Left lung (tissue), 10 donors: Measurements from ENCODE around the gene SLIT3. TPM values are rescaled to one million over a fixed set of nuclear protein-coding genes. Genes with fewer than 3 reads are reported as not detected.

Source experiments
- ATAC-seq: fragments of 200-7000 bp; cut with Tn5 transposase; one replicate; pipeline ENCODE4 v1.9.1; 2020; ENCODE audit warnings: moderate library complexity
- DNase-seq, 4 donors: peaks; one replicate each; pipeline ENCODE4 v3.0.0-alpha.2; 2013 to 2020
- H3K27ac ChIP-seq, 2 donors: fragments of 200-600 bp; sonication (generic) in 1 of 2; one replicate each; pipeline versions ENCODE4 v1.5.0 to v1.8.0; 2020 to 2021
- H3K27me3 ChIP-seq, 2 donors: fragments of 200-600 bp; sonication (generic) in 1 of 2; one replicate each; pipeline versions ENCODE4 v1.5.0 to v1.8.0; 2020 to 2021
- H3K36me3 ChIP-seq, 2 donors: fragments of 200-600 bp; sonication (generic) in 1 of 2; one replicate each; pipeline versions ENCODE4 v1.5.0 to v1.8.0; 2020 to 2021
- H3K4me1 ChIP-seq, 2 donors: fragments of 200-600 bp; one replicate each; pipeline ENCODE4 v1.8.0; 2021
- H3K4me3 ChIP-seq, 2 donors: fragments of 200-600 bp; sonication (generic) in 1 of 2; one replicate each; pipeline versions ENCODE4 v1.5.0 to v1.8.0; 2020 to 2021; ENCODE audit warnings: mild to moderate bottlenecking in 1 of 2
- H3K9me3 ChIP-seq, 2 donors: fragments of 200-600 bp; sonication (generic) in 1 of 2; one replicate each; pipeline versions ENCODE4 v1.5.0 to v1.8.0; 2020 to 2021
- intact Hi-C, 2 donors: fragments of 100-400 bp; cut with DNase I; formaldehyde crosslinking; loops; one replicate each; pipeline versions ENCODE4 v1.11.2 to v1.14.2; 2022
- polyA plus RNA-seq, 6 donors: library from polyadenylated mRNA; unstranded; fragments of 120-200 nt; gene quantifications; one replicate each; pipeline ENCODE4 v1.2.1, GENCODE V29; 2013; ENCODE audit not compliant: insufficient read length in 6 of 6
- total RNA-seq, 2 donors: library from RNA; stranded (reverse); fragmentation: NEBNext Ultra II Directional; extraction: Animal tissue kit (Norgen Biotek cat#: 25700); gene quantifications; one replicate each; pipeline ENCODE4 v1.2.1, GENCODE V29; 2021
- TF ChIP-seq, protein P1 (sequence below), 2 donors: fragments of 200-600 bp; sonication (generic) in 1 of 2; IDR thresholded peaks; one replicate each; pipeline versions ENCODE4 v1.5.0 to v1.8.0; 2021; ENCODE audit warnings: antibody characterized with exemption in 2 of 2
- donor health status: DM: no; HTN: yes; CAD: no.
- donor health status: DM: no; HTN: no; CAD: no.

The SLIT3 gene
- total and polyA plus RNA-seq, 8 donors, result 37.6 to 77.1 (median 45.9) TPM

DNA sequence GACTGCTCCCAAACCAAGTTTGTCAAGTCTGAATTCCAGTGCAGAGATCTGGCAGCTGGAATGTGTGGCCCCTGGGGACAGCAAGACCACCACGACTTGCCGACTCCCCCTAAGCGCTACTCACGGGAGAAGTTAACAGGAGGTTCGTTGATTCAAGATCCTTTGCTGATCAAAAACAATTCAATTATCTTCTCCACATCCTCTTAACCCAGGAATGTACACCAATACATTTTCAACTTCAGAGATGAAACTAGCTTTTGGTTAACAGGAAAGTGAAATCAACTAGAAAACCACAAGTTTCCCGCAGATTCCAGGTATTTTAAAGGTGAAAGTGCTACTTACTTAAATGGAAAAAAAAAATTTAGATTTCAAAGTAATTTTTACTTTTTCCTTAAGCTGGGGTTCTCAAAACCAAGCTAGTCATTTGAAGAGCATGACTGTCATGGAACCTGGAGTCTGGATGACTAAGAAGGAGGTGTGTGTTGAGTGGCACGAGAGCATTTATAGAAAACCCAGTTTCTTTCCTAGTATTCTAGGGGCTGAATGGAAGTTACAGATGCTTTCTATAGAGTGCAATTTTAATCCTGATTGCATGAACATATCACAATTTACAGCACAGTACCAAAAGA, 464.2 kb downstream of the SLIT3 start:
- no peak overlapping the region for H3K27ac ChIP-seq
- TF ChIP-seq, protein P1, sequence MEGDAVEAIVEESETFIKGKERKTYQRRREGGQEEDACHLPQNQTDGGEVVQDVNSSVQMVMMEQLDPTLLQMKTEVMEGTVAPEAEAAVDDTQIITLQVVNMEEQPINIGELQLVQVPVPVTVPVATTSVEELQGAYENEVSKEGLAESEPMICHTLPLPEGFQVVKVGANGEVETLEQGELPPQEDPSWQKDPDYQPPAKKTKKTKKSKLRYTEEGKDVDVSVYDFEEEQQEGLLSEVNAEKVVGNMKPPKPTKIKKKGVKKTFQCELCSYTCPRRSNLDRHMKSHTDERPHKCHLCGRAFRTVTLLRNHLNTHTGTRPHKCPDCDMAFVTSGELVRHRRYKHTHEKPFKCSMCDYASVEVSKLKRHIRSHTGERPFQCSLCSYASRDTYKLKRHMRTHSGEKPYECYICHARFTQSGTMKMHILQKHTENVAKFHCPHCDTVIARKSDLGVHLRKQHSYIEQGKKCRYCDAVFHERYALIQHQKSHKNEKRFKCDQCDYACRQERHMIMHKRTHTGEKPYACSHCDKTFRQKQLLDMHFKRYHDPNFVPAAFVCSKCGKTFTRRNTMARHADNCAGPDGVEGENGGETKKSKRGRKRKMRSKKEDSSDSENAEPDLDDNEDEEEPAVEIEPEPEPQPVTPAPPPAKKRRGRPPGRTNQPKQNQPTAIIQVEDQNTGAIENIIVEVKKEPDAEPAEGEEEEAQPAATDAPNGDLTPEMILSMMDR (IDR thresholded peaks at IDR 0.05), result no peak
- no peaks in the 10 kb centered on the region for H3K4me1 ChIP-seq
- H3K4me3 ChIP-seq, result no peak overlapping the region
- ATAC-seq, result no peak
- H3K27me3 ChIP-seq, result peaks cover 0 to 50% of the 10 kb centered on the region in 2 donors
- intact Hi-C loops, result no loop called here
- no peaks in the 10 kb centered on the region for H3K36me3 ChIP-seq
- DNase-seq, result no peak
- H3K9me3 ChIP-seq, result no peaks in the 10 kb centered on the region

DNA sequence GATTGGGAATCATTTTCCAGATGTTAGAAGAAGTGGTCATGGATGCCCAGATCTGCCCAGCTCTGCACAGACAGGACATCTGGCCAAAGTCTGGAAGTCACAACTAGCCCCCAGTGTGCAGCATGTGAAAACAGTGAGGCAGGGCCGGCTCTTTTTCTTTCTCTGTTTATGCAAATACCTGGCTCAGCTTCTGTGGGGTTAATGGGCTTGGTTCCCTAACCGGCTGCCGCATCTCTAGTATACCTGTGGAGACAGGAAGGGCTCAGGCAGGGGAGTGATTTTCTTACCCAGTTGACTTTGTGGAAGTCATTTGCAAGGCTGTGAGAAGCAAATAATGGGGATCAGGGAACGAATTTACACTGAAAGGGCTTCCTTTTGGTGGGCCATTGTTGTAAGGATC, 467.0 kb downstream of the SLIT3 start:
- Histone ChIP-seq H3K36me3 (no peaks in the 10 kb centered on the region), H3K27me3 (peaks cover 0 to 42% of the 10 kb centered on the region in 2 donors), H3K4me3 (no peak overlapping the region), H3K9me3 (no peaks in the 10 kb centered on the region), H3K4me1 (no peaks in the 10 kb centered on the region), H3K27ac (no peak overlapping the region)
- TF ChIP-seq, protein P1 (IDR thresholded peaks at IDR 0.05), result no peak
- intact Hi-C loops, result no loop called here
- DNase-seq (no peak), ATAC-seq (no peak)

DNA sequence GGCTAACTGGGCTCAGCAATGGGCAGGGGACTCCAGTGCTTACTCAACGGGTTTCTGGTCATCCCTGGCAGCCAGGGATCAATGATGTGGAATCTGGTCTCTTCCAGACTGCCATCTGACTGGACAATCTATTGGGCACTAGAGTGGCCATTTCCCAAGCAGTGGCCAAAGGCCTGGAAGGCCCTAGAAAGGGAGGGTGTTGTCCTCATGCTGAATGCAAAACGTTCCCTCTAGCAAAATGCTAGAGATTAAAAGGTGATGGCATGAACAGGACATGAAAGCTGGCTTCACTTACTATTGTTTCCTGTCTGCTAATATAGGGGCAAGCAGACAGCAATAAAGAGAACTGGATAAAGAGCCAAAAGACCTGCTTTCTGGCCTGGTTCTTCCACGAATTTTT, 467.6 kb downstream of the SLIT3 start:
- DNase-seq (no peak), ATAC-seq (no peak)
- intact Hi-C loops, result no loop called here
- Histone ChIP-seq H3K27me3 (peaks cover 0 to 46% of the 10 kb centered on the region in 2 donors), H3K9me3 (no peaks in the 10 kb centered on the region), H3K4me3 (no peak overlapping the region), H3K36me3 (no peaks in the 10 kb centered on the region), H3K4me1 (no peaks in the 10 kb centered on the region), H3K27ac (no peak overlapping the region)
- TF ChIP-seq, protein P1 (IDR thresholded peaks at IDR 0.05), result no peak

DNA sequence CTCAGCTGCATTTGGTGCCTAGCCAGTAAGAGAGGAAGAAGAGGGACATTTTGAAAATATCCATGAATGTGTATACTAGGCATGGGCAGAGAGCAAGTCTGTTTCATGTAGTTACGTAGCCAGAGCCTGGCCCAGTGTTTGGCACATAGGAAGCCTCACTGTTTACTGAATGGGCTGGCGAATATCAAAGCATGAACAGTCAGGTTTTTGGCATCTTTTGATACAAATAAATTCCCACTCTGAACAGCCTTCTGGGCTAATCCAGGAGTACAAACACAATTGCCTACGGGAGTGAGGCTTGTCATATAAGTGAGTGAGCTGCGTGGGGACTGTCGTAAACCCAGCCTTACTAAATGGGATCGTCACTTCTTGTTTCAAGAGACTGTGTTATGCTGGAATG, 468.6 kb downstream of the SLIT3 start:
- Histone ChIP-seq H3K27me3 (peaks cover 0 to 56% of the 10 kb centered on the region in 2 donors), H3K4me1 (no peaks in the 10 kb centered on the region), H3K27ac (no peak overlapping the region), H3K4me3 (no peak overlapping the region), H3K36me3 (no peaks in the 10 kb centered on the region), H3K9me3 (no peaks in the 10 kb centered on the region)
- TF ChIP-seq, protein P1 (IDR thresholded peaks at IDR 0.05), result no peak
- DNase-seq (no peak), ATAC-seq (no peak)
- intact Hi-C loops, result no loop called here

DNA sequence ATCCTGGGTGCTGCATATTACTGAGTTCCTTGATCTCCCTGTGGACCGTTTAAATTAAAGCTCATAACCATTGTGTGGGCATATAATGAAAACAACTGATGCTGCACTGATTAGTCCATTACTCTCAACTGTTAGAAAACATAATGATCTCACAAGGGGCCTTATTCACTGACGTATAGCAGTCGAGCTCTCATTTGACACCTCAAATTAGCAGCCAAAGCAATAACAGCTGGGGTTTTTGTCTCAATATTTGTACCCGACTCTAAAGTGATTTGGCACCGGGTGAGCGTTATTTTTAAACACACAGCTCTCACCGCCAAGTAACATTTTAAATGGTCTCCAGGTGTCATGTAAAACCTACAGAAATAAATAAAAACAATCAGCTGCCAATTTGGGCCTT, 469.6 kb downstream of the SLIT3 start:
- Histone ChIP-seq H3K27ac (no peak overlapping the region), H3K9me3 (no peaks in the 10 kb centered on the region), H3K27me3 (peaks cover 0 to 62% of the 10 kb centered on the region in 2 donors), H3K36me3 (no peaks in the 10 kb centered on the region), H3K4me3 (no peak overlapping the region), H3K4me1 (no peaks in the 10 kb centered on the region)
- ATAC-seq (no peak), DNase-seq (no peak)
- TF ChIP-seq, protein P1 (IDR thresholded peaks at IDR 0.05), result no peak
- intact Hi-C loops, result no loop called here
